Measurements from ENCODE around the gene ELOVL6.

Gene ELOVL6

GRCh38 chr4:110034026-110034393, 164.4 kb downstream of the ELOVL6 start:
- in situ Hi-C loops (cut with HindIII; ENCODE audit: low sequenced_read_pairs), result loop anchor here (25.0 kb wide), 1 partner anchor 478 kb away; no protein-coding TSS in a partner anchor
- no peak overlapping the region for H3K4me3 ChIP-seq (ENCODE audit: low read depth, low read length)
- TF ChIP-seq CTCF (IDR thresholded peaks at IDR 0.05; ENCODE audit: low read depth, low read length), result no peak
- DNase-seq (ENCODE audit: low read depth, low spot score), result no peak

GRCh38 chr4:110033355-110034025, 164.9 kb downstream of the ELOVL6 start:
- DNase-seq (ENCODE audit: low read depth, low spot score), result no peak
- H3K4me3 ChIP-seq (ENCODE audit: low read depth, low read length), result no peak overlapping the region
- in situ Hi-C loops (cut with HindIII; ENCODE audit: low sequenced_read_pairs), result loop anchor here (25.0 kb wide), 1 partner anchor 479 kb away; no protein-coding TSS in a partner anchor
- no peak for TF ChIP-seq CTCF (IDR thresholded peaks at IDR 0.05; ENCODE audit: low read depth, low read length)

- no peak overlapping the region for H3K4me3 ChIP-seq (ENCODE audit: low read depth, low read length)
- no peak for DNase-seq (ENCODE audit: low read depth, low spot score)
- no peak for TF ChIP-seq CTCF (IDR thresholded peaks at IDR 0.05; ENCODE audit: low read depth, low read length)
- in situ Hi-C loops (cut with HindIII; ENCODE audit: low sequenced_read_pairs), result loop anchor here (25.0 kb wide), 1 partner anchor 480 kb away; no protein-coding TSS in a partner anchor
Measured at GRCh38 chr4:110032603-110033002, 165.8 kb downstream of the ELOVL6 start.

- no peak overlapping the region for H3K4me3 ChIP-seq (ENCODE audit: low read depth, low read length)
- DNase-seq (ENCODE audit: low read depth, low spot score), result no peak
- in situ Hi-C loops (cut with HindIII; ENCODE audit: low sequenced_read_pairs), result loop anchor here (25.0 kb wide), 1 partner anchor 487 kb away; no protein-coding TSS in a partner anchor
- TF ChIP-seq CTCF (IDR thresholded peaks at IDR 0.05; ENCODE audit: low read depth, low read length), result no peak
Measured at GRCh38 chr4:110025718-110026117, 172.7 kb downstream of the ELOVL6 start.

GRCh38 chr4:110025056-110025455, 173.4 kb downstream of the ELOVL6 start:
- no peak for TF ChIP-seq CTCF (IDR thresholded peaks at IDR 0.05; ENCODE audit: low read depth, low read length)
- no peak overlapping the region for H3K4me3 ChIP-seq (ENCODE audit: low read depth, low read length)
- in situ Hi-C loops (cut with HindIII; ENCODE audit: low sequenced_read_pairs), result loop anchor here (25.0 kb wide), 1 partner anchor 487 kb away; no protein-coding TSS in a partner anchor
- no peak for DNase-seq (ENCODE audit: low read depth, low spot score)

- DNase-seq (ENCODE audit: low read depth, low spot score), result no peak
- in situ Hi-C loops (cut with HindIII; ENCODE audit: low sequenced_read_pairs), result no loop called here
- no peak for TF ChIP-seq CTCF (IDR thresholded peaks at IDR 0.05; ENCODE audit: low read depth, low read length)
- no peak overlapping the region for H3K4me3 ChIP-seq (ENCODE audit: low read depth, low read length)
Measured at GRCh38 chr4:110022457-110022856, 176.0 kb downstream of the ELOVL6 start.
